Panc1 (cell line): Measurements from ENCODE around the gene BLOC1S3. TPM values are rescaled to one million over a fixed set of nuclear protein-coding genes. Genes with fewer than 3 reads are reported as not detected.

ENCODE experiments used
- ATAC-seq: fragments of 200-7000 bp; cut with Tn5 transposase; 2 replicates; pipeline ENCODE4 v1.9.1; 2020; ENCODE audit warnings: mild to moderate bottlenecking, moderate library complexity
- BruUV-seq: library from RNA; stranded (reverse); fragments of 400-500 nt; replicated peaks from 2 replicates; lab custom pipeline; 2021; lab: Mats Ljungman, UMichigan
- CTCF ChIA-PET: fragments of 300-600 bp; sonication (Branson Sonifier 250); formaldehyde crosslinking; loops from one replicate; lab custom pipeline; 2022; ENCODE audit warnings: antibody characterized with exemption; lab: Charles Lee
- POLR2A ChIA-PET: fragments of 300-600 bp; sonication (Branson Sonifier 250); formaldehyde crosslinking; loops from one replicate; lab custom pipeline; 2022; ENCODE audit warnings: antibody characterized with exemption; lab: Charles Lee
- DNase-seq: peaks from one replicate; pipeline ENCODE4 v3.0.0-alpha.2; 2010; ENCODE audit warnings: low read depth, low spot score
- H3K27ac ChIP-seq: 2 replicates; pipeline ENCODE4 v1.5.1; 2011; ENCODE audit warnings: mild to moderate bottlenecking, low read length, inconsistent platforms
- H3K27me3 ChIP-seq: fragments of 200-500 bp; sonication (Bioruptor generic); 2 replicates; pipeline ENCODE4 v1.6.0; 2014; ENCODE audit warnings: low read length, inconsistent platforms; ENCODE audit not compliant: control insufficient read depth, insufficient read depth
- H3K36me3 ChIP-seq: fragments of 200-500 bp; sonication (Bioruptor generic); 2 replicates; pipeline ENCODE4 v1.5.1; 2014; ENCODE audit warnings: inconsistent platforms, mild to moderate bottlenecking, low read length, moderate library complexity; ENCODE audit not compliant: control insufficient read depth, insufficient read depth
- H3K4me1 ChIP-seq: 2 replicates; pipeline ENCODE4 v1.5.1; 2011; ENCODE audit warnings: inconsistent platforms, mild to moderate bottlenecking, low read length, moderate library complexity; ENCODE audit not compliant: control insufficient read depth, insufficient read depth
- H3K4me3 ChIP-seq, 2 experiments: 2 replicates each; pipeline ENCODE4 v1.5.1; 2011 to 2012; ENCODE audit warnings: low read depth in 2 of 2, low read length in 2 of 2, mild to moderate bottlenecking in 2 of 2, inconsistent platforms in 1 of 2, moderate library complexity in 1 of 2
- H3K9me3 ChIP-seq: fragments of 200-500 bp; sonication (Bioruptor generic); 2 replicates; pipeline ENCODE4 v1.5.1; 2014; ENCODE audit warnings: low read depth, mild to moderate bottlenecking, inconsistent platforms, low read length, moderate library complexity; ENCODE audit not compliant: control insufficient read depth, insufficient read depth
- CTCF ChIP-seq: fragments of 450-650 bp; IDR thresholded peaks from 2 replicates; pipeline ENCODE4 v1.5.1; 2017; ENCODE audit warnings: mild to moderate bottlenecking
- POLR2AphosphoS5 ChIP-seq: IDR thresholded peaks from 2 replicates; pipeline ENCODE4 v1.6.1; 2012; ENCODE audit warnings: mild to moderate bottlenecking, low read depth, low read length, moderate library complexity
- REST ChIP-seq, 2 experiments: IDR thresholded peaks; 2 replicates each; pipeline ENCODE4 v1.6.1; 2011 to 2012; ENCODE audit warnings: low read depth in 2 of 2, control low read depth in 1 of 2, low read length in 1 of 2, mild to moderate bottlenecking in 1 of 2, moderate library complexity in 1 of 2; ENCODE audit not compliant: insufficient read depth in 1 of 2
- SIN3A ChIP-seq: IDR thresholded peaks from 2 replicates; pipeline ENCODE4 v1.6.1; 2012; ENCODE audit warnings: low read depth, mild to moderate bottlenecking, low read length, moderate library complexity, borderline replicate concordance; ENCODE audit not compliant: insufficient read depth
- TCF7L2 ChIP-seq: IDR thresholded peaks from 2 replicates; pipeline ENCODE4 v1.6.1; 2011; ENCODE audit warnings: mild to moderate bottlenecking, low read depth, low read length, inconsistent platforms
- in situ Hi-C: cut with HindIII; loops from 2 replicates; pipeline ENCODE4 v1.10.0; 2016; ENCODE audit warnings: low sequenced_read_pairs, low pct_unique_long_range_greater_than_20kb
- intact Hi-C: fragments of 100-400 bp; cut with micrococcal nuclease; formaldehyde crosslinking; loops from one replicate; pipeline ENCODE4 v1.10.0; 2022; ENCODE audit not compliant: unreplicated experiment
- total RNA-seq: library from RNA; stranded (reverse); gene quantifications from one replicate; pipeline ENCODE4 v1.2.1, GENCODE V29; 2021; ENCODE audit not compliant: unreplicated experiment

The BLOC1S3 gene
- total RNA-seq, 1 experiment from 2014 or later = 21.8 TPM

- H3K27ac ChIP-seq = no peak overlapping the region
- intact Hi-C loops (no loop called here), in situ Hi-C loops (no loop called here)
- CTCF ChIA-PET = no interaction called here
- H3K36me3 ChIP-seq = no peaks in the 10 kb centered on the region
- BruUV-seq = no TSS peak
- no peak overlapping the region for H3K4me3 ChIP-seq
- TF ChIP-seq CTCF (no peak), REST (IDR thresholded peaks at IDR 0.05; ENCODE audit: insufficient read depth in 1 of 2, low read depth in 2 of 2, low read length in 1 of 2) (no peak), POLR2AphosphoS5 (no peak), TCF7L2 (no peak), SIN3A (no peak)
- ATAC-seq (no peak), DNase-seq (no peak)
- POLR2A ChIA-PET = no interaction called here
- H3K4me1 ChIP-seq = no peaks in the 10 kb centered on the region
- H3K27me3 ChIP-seq = no peaks in the 10 kb centered on the region
- H3K9me3 ChIP-seq = no peaks in the 10 kb centered on the region
Measured at GRCh38 chr19:45169602-45170001, 9.0 kb upstream of the BLOC1S3 start.

GRCh38 chr19:45170146-45171106, 8.2 kb upstream of the BLOC1S3 start:
- ChIA-PET POLR2A (interaction anchor here (0.7 kb wide), 1 partner anchor 164 kb away, joined by 3 read pairs; no protein-coding TSS in a partner anchor), CTCF (interaction anchor here (0.5 kb wide), 1 partner anchor 167 kb away, joined by 3 read pairs; no protein-coding TSS in a partner anchor)
- no peak overlapping the region for H3K4me3 ChIP-seq
- no peak for ATAC-seq
- no peaks in the 10 kb centered on the region for H3K9me3 ChIP-seq
- intact Hi-C loops (no loop called here), in situ Hi-C loops (no loop called here)
- BruUV-seq = no TSS peak
- H3K4me1 ChIP-seq = no peaks in the 10 kb centered on the region
- TF ChIP-seq REST (IDR thresholded peaks at IDR 0.05; ENCODE audit: insufficient read depth in 1 of 2, low read depth in 2 of 2, low read length in 1 of 2) = no peak
- no peaks in the 10 kb centered on the region for H3K27me3 ChIP-seq
- DNase-seq = no peak
- H3K27ac ChIP-seq = no peak overlapping the region
- H3K36me3 ChIP-seq = no peaks in the 10 kb centered on the region
